K562 treated with DMSO at 1 percent for 12 hours (cell line): ENCODE results near the gene DBNDD1. TPM values are rescaled to one million over a fixed set of nuclear protein-coding genes. Genes with fewer than 3 reads are reported as not detected.

Source experiments
- total RNA-seq: library from RNA; unstranded; fragments of 300-600 nt; gene quantifications from 2 replicates; pipeline ENCODE4 v1.2.3, GENCODE V29; 2022; ENCODE audit not compliant: insufficient read depth

DBNDD1 gene
- 5.0 and 13.4 TPM in 2 replicates for total RNA-seq

GRCh38 chr16:90018652-90019542 lies at the start of gene DBNDD1:
Gene DBNDD1, minus strand, starts transcription at chr16:90019456. Its CDS starts 115 bp downstream, at chr16:90019341.

Other genes with a start within 250 kb of the DBNDD1 start
- gene FANCA, start 202.8 kb downstream of the DBNDD1 start, total RNA-seq = 32.5 and 48.1 TPM in 2 replicates
- gene SPIRE2, start 191.0 kb downstream of the DBNDD1 start, total RNA-seq = 7.4 and 11.7 TPM in 2 replicates
- gene TCF25, start 145.9 kb downstream of the DBNDD1 start, total RNA-seq = 93.5 and 123 TPM in 2 replicates
- gene MC1R, start 100.6 kb downstream of the DBNDD1 start, total RNA-seq = 4.5 and 10.8 TPM in 2 replicates
- gene TUBB3, start 96.1 kb downstream of the DBNDD1 start, total RNA-seq = 16.8 and 20.2 TPM in 2 replicates
- gene DEF8, start 70.7 kb downstream of the DBNDD1 start, total RNA-seq = 53.0 and 82.8 TPM in 2 replicates
- gene PRDM7, start 57.9 kb upstream of the DBNDD1 start, total RNA-seq = not detected in 2 replicates